GM12878 (cell line): ENCODE data around the gene MYO7B. TPM values are rescaled to one million over a fixed set of nuclear protein-coding genes. Genes with fewer than 3 reads are reported as not detected.

ENCODE experiments used
- ATAC-seq: fragments of 200-7000 bp; cut with Tn5 transposase; 3 replicates; pipeline ENCODE4 v1.9.1; 2020; ENCODE audit warnings: mild to moderate bottlenecking, moderate library complexity
- BruUV-seq: library from RNA; stranded (reverse); fragments of 400-500 nt; replicated peaks from 2 replicates; lab custom pipeline; 2021; lab: Mats Ljungman, UMichigan
- CTCF ChIA-PET: fragments of 300-600 bp; sonication (Branson Sonifier 250); formaldehyde crosslinking; extraction: SDS; loops from one replicate; lab custom pipeline; 2021; ENCODE audit warnings: inconsistent platforms; lab: Yijun Ruan, JAX
- POLR2A ChIA-PET: fragments of 350-600 bp; formaldehyde crosslinking; extraction: SDS; loops from one replicate; lab custom pipeline; 2021; ENCODE audit warnings: inconsistent platforms; lab: Charles Lee
- RAD21 ChIA-PET: fragments of 300-600 bp; sonication (Branson Sonifier 250); formaldehyde crosslinking; loops from one replicate; lab custom pipeline; 2023; ENCODE audit warnings: antibody characterized with exemption; ENCODE audit not compliant: unreplicated experiment; lab: Charles Lee
- SMC1A ChIA-PET: fragments of 300-600 bp; sonication (Branson Sonifier 250); formaldehyde crosslinking; loops from one replicate; lab custom pipeline; 2023; ENCODE audit not compliant: unreplicated experiment, uncharacterized antibody; lab: Charles Lee
- DNase-seq: peaks from one replicate; pipeline ENCODE4 v3.0.0-alpha.2; 2011; ENCODE audit warnings: low read depth, low spot score
- FAIRE-seq: peaks from 3 replicates; lab custom pipeline; 2011; peaks lifted over from hg19 to GRCh38; lab: Jason Lieb, UNC
- H2AFZ ChIP-seq: 2 replicates; pipeline ENCODE4 v1.6.0; 2011; ENCODE audit warnings: low read depth, low read length, control low read depth; ENCODE audit not compliant: control insufficient read depth
- H3K27ac ChIP-seq: 2 replicates; pipeline ENCODE4 v1.5.1; 2011; ENCODE audit warnings: control low read depth; ENCODE audit not compliant: control insufficient read depth, insufficient read depth
- H3K27me3 ChIP-seq, 2 experiments: replicated peaks in 1 of 2; 2 replicates each; pipeline versions ENCODE4 v1.6.0 to v1.6.1; 2011; ENCODE audit warnings: low read length in 1 of 2; ENCODE audit not compliant: control insufficient read depth in 2 of 2, insufficient read depth in 2 of 2
- H3K36me3 ChIP-seq, 2 experiments: 2 replicates each; pipeline ENCODE4 v1.5.1; 2011; ENCODE audit warnings: low read length in 1 of 2; ENCODE audit not compliant: control insufficient read depth in 2 of 2, insufficient read depth in 2 of 2
- H3K4me1 ChIP-seq: 2 replicates; pipeline ENCODE4 v1.6.1; 2011; ENCODE audit warnings: mild to moderate bottlenecking, low read length, moderate library complexity, mixed read lengths; ENCODE audit not compliant: control insufficient read depth, insufficient read depth
- H3K4me2 ChIP-seq: 2 replicates; pipeline ENCODE4 v1.6.0; 2011; ENCODE audit warnings: control low read depth; ENCODE audit not compliant: control insufficient read depth, insufficient read depth
- H3K4me3 ChIP-seq: fragments of 200-600 bp; sonication (generic); 2 replicates; pipeline ENCODE4 v1.5.1; 2016
- H3K79me2 ChIP-seq: 2 replicates; pipeline ENCODE4 v1.6.0; 2011; ENCODE audit warnings: low read length; ENCODE audit not compliant: control insufficient read depth, insufficient read depth
- H3K9ac ChIP-seq: 2 replicates; pipeline ENCODE4 v1.8.0; 2011; ENCODE audit warnings: low read length, control low read depth, mixed read lengths; ENCODE audit not compliant: control insufficient read depth, insufficient read depth
- H3K9me3 ChIP-seq: replicated peaks from 3 replicates; pipeline ENCODE4 v1.5.1; 2011; ENCODE audit warnings: mild to moderate bottlenecking, low read length; ENCODE audit not compliant: control insufficient read depth, insufficient read depth
- H4K20me1 ChIP-seq: 2 replicates; pipeline ENCODE4 v1.6.0; 2011; ENCODE audit not compliant: control insufficient read depth, insufficient read depth
- BHLHE40 ChIP-seq, 2 experiments: fragments of 450-650 bp in 1 of 2; IDR thresholded peaks; 2 replicates each; pipeline ENCODE4 v1.6.1; 2011 to 2017; ENCODE audit warnings: low read depth in 2 of 2, borderline replicate concordance in 1 of 2, improper control_type of control experiment in 1 of 2, low read length in 1 of 2, mild to moderate bottlenecking in 1 of 2
- MYC ChIP-seq: IDR thresholded peaks from 2 replicates; pipeline ENCODE4 v1.6.1; 2011; ENCODE audit warnings: mild to moderate bottlenecking, low read length, moderate library complexity, inconsistent platforms; ENCODE audit not compliant: insufficient read depth, insufficient replicate concordance, insufficient read length, severe bottlenecking
- PML ChIP-seq: IDR thresholded peaks from 2 replicates; pipeline ENCODE4 v1.6.1; 2012; ENCODE audit warnings: low read length, inconsistent platforms
- SREBF1 ChIP-seq: IDR thresholded peaks from 2 replicates; pipeline ENCODE4 v1.6.1; 2012; ENCODE audit warnings: mild to moderate bottlenecking, low read length
- WGBS: methylation state at CpG from one replicate; pipeline ENCODE4 v1.1.6; 2016; ENCODE audit warnings: low lambda C conversion rate; ENCODE audit not compliant: insufficient replicate concordance, insufficient coverage; ENCODE audit errors: missing lambda C conversion rate; 5-methylcytosine and 5-hydroxymethylcytosine counted together
- in situ Hi-C: fragments of 300-500 bp; cut with MboI; formaldehyde crosslinking; loops from 9 replicates; pipeline ENCODE4 v1.14.3; 2018; ENCODE audit warnings: mixed read lengths
- intact Hi-C: fragments of 100-400 bp; cut with micrococcal nuclease; formaldehyde crosslinking; loops from one replicate; pipeline ENCODE4 v1.14.2; 2022; ENCODE audit not compliant: unreplicated experiment
- polyA plus RNA-seq, 11 experiments: library from polyadenylated mRNA; depleted of rRNA in 4 of 11; unstranded in 6 of 11; stranded (reverse) in 5 of 11; fragments of >200 nt; fragmentation: Nextera tagmentation in 4 of 11; fragmentation: Illumina TruSeq in 1 of 11; extraction: Ambion mirVana in 4 of 11; extraction: Trizol in 1 of 11; gene quantifications; 1 replicate in 1 of 11; 2 replicates in 10 of 11; pipeline versions ENCODE4 v1.2.1 to v1.2.3, GENCODE V29; 2011 to 2016; ENCODE audit warnings: inconsistent platforms in 2 of 11, missing spikeins in 2 of 11, low read depth in 1 of 11
- total RNA-seq, 4 experiments: library from RNA; depleted of rRNA in 3 of 4; stranded (reverse); fragments of >200 nt in 3 of 4; fragmentation: Illumina TruSeq in 1 of 4; extraction: Trizol in 1 of 4; gene quantifications; 2 replicates each; pipeline versions ENCODE4 v1.2.1 to v1.2.3, GENCODE V29; 2013 to 2021

Gene MYO7B
- total and polyA plus RNA-seq, 10 of the 15 experiments (the other 5 are each of a cell fraction or from before 2014, with no cell fraction given) = 0.08 to 4.8 (median 1.2) TPM

- DNase-seq (no peak), FAIRE-seq (no peak), ATAC-seq (no peak)
- no peaks in the 10 kb centered on the region for H4K20me1 ChIP-seq
- in situ Hi-C loops (no loop called here), intact Hi-C loops (no loop called here)
- BruUV-seq = no TSS peak
- no peaks in the 10 kb centered on the region for H3K36me3 ChIP-seq
- no peak overlapping the region for H3K4me2 ChIP-seq
- no peak for TF ChIP-seq MYC
- TF ChIP-seq BHLHE40 (IDR thresholded peaks at IDR 0.05; ENCODE audit: borderline replicate concordance in 1 of 2, low read depth in 2 of 2, low read length in 1 of 2) = no peak
- no peak for TF ChIP-seq PML
- RAD21 ChIA-PET = no interaction called here
- SMC1A ChIA-PET = interaction anchor here (1.4 kb wide), 1 partner anchor 12 kb away, joined by 4 read pairs; no protein-coding TSS in a partner anchor
- peaks cover 0 to 2% of the 10 kb centered on the region in 2 experiments; a peak in 1 of 4 replicates for H3K27me3 ChIP-seq
- 41% methylated on average over 7 of the region's 7 CpGs for WGBS
- H3K79me2 ChIP-seq = no peaks in the 10 kb centered on the region
- no peak overlapping the region for H2AFZ ChIP-seq
- H3K4me3 ChIP-seq = no peak overlapping the region
- H3K9ac ChIP-seq = no peak overlapping the region
- no peak overlapping the region for H3K27ac ChIP-seq
- H3K4me1 ChIP-seq = no peaks in the 10 kb centered on the region
- no peaks in the 10 kb centered on the region; the same call in 2 of the 3 replicates for H3K9me3 ChIP-seq
- CTCF ChIA-PET = interaction anchor here (0.5 to 1.5 kb wide), 2 partner anchors 25 to 167 kb away, joined by 3 read pairs; partner anchors contain the start of gene IWS1
- POLR2A ChIA-PET = no interaction called here
Measured at GRCh38 chr2:127551221-127551930, 15.9 kb downstream of the MYO7B start.

- BruUV-seq = no TSS peak
- FAIRE-seq = no peak
- ChIA-PET SMC1A (interaction anchor here (1.0 kb wide), 1 partner anchor 22 kb away, joined by 3 read pairs; no protein-coding TSS in a partner anchor), CTCF (no interaction called here), POLR2A (no interaction called here), RAD21 (no interaction called here)
- no peak for DNase-seq
- no peak overlapping the region for H2AFZ ChIP-seq
- no peak overlapping the region for H3K4me2 ChIP-seq
- H3K27ac ChIP-seq = no peak overlapping the region
- in situ Hi-C loops = no loop called here
- 21% methylated on average over 6 of the region's 6 CpGs for whole genome bisulfite sequencing
- no peaks in the 10 kb centered on the region for H4K20me1 ChIP-seq
- intact Hi-C loops = no loop called here
- no peak for ATAC-seq
- H3K4me3 ChIP-seq = no peak overlapping the region
- H3K9me3 ChIP-seq = peaks cover 1% of the 10 kb centered on the region; the same call in 1 of the 3 replicates
- H3K27me3 ChIP-seq = peaks cover 0 to 2% of the 10 kb centered on the region in 2 experiments; a peak in 1 of 4 replicates
- no peaks in the 10 kb centered on the region for H3K4me1 ChIP-seq
- no peaks in the 10 kb centered on the region for H3K36me3 ChIP-seq
- TF ChIP-seq SREBF1 = no peak
- H3K9ac ChIP-seq = no peak overlapping the region
- no peaks in the 10 kb centered on the region for H3K79me2 ChIP-seq
Measured at GRCh38 chr2:127552336-127552735, 16.9 kb downstream of the MYO7B start.
